Measurements from ENCODE around the gene METTL21C.

METTL21C gene

DNA sequence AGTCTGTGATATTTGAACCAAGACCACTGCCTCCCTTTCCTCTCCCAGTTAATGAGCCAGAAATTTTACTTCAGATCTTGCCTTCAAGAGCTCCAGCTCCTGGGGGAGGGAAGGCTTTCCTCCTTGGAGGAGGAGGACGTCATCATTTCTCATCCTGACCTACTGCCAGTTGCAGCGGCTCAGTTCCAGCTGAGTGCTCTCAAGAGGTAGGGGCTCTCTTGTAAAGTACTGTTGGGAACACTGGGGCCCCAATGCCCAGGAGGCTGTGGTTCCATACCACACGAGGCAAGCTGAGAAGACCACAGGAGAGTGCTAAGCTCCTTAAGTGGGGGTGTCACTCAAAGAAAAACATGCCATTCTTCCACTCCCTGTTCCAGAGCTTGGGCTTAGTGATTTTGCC lies 36.2 kb downstream of the METTL21C start:
- no peak for DNase-seq

DNA sequence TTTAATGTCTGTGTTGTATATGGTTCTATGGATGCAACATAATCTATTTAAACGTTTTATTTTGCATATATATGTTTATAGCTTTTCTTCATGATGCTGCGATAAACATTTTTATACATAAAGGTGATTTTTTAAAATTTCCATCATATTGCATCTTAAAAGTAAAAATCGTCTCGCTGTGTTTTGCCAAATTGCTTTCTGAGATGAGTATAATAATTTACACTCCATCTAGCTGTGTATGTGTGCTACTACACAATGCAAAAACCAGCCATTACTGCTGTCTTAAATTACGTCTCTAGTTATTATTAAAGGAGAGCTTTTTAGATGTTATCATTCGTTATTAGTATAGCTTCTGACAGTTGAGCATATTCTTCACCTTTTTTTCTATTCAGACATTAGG lies 37.2 kb downstream of the METTL21C start:
- DNase-seq, result no peak

DNA sequence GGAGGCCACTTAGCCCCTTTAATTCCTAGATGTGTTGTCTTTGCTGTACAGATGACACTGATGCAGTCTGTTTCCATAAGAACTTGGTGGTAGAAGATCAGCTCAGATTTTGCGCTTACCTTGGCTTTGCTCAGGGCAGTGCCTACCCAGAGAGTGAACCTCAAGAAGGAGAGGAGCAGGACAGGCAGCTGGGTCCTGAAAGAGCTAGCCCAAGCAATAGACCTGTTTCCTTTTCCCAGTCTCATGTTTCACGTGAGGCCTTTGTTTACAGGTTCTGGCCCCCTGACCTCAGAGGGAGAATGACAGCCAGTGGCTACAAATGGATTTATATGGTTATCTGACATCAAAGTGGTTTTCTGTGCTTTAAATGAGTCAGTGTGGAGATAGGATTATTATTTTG lies 40.1 kb downstream of the METTL21C start:
- no peak for DNase-seq

DNA sequence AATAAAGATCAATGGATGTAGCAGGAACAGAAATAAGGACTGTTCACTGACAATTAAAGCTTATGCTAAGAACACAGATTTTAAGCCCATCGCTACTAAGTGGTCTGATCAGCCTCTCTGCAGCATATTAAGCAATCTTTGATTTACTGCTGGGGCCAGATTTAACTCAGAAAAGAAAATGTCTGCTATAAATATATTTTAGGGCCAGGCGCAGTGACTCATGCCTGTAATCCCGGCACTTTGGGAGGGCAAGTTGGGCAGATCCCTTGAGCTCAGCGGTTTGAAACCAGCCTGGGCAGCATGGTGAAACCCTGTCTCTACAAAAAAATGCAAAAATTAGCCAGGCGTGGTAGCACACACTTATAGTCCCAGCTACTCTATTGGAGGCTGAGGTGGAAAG lies 43.0 kb downstream of the METTL21C start:
- no peak for DNase-seq

DNA sequence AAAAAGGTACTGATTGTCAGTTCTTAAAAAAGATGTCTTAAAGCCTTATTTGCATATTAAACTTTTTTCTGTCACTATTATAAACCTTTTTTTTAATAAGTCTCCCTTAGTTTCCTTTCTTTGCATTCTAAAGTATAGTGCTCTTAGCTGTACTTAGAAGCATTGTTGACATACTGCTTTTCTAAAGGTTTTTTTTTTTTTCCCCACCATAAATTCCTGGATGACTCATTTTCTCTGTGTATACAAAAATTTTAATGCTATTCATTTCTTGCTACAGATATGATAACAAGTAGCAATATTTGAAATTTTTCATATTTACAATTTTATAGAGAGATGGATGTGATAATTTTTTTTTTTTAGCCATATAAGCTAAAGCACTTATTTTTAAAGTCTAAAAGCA lies 43.5 kb downstream of the METTL21C start:
- no peak for DNase-seq

DNA sequence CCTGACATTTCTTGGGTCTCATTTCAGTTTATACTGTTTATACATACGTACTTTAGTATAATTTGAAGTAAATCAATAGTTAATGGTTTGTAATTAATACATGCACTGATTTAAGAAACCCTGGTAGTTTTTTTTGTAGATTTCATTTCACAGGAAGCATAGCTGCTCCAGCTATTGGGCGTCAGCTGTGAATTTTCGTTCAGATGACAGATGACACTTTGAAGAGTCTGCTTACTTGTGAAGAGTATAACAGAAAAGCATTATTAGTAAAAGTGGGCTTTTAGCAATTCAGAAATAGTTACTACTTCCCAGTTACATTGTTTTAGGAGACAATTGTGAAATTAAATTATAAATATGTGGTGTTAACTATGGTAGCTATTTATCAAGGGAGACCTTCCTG lies 44.4 kb downstream of the METTL21C start:
- no peak for DNase-seq

DNA sequence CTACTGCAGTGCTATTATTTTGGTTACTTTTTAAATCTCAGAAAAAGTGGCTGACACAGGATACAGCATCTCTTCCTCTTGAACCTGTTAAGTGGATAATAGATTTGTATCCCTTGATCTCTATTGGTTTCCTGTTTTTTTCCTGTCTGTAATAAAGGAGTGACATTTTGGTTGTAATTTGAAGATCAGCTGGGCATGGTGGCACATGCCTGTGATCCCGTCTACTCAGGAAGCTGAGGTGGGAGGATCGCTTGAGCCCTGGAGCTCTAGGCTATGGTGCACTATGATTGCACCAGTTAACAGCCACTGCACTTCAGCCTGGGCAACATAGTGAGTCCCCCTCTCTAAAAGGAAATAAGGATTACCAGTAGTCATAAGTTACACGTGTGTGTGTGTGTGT lies 46.8 kb downstream of the METTL21C start:
- DNase-seq, result no peak

DNA sequence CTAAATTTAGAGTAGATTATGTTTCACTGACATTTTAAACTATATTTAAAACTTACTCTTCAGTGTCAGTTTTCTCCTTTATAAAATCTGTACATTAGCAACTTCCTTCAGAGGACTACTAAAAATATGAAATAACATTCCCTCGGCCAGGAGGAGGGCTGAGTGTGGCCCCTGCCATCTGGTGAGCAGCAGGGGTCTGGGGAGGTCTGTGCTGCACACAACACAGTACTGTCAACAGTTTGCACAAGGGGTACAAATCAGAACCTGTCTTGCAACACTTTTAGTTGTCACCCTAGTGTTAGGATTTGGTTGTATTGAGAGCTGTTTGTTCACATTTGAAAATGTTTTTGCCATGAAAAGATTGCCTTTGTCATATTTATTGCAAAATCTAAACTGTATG lies 49.1 kb downstream of the METTL21C start:
- no peak for DNase-seq

DNA sequence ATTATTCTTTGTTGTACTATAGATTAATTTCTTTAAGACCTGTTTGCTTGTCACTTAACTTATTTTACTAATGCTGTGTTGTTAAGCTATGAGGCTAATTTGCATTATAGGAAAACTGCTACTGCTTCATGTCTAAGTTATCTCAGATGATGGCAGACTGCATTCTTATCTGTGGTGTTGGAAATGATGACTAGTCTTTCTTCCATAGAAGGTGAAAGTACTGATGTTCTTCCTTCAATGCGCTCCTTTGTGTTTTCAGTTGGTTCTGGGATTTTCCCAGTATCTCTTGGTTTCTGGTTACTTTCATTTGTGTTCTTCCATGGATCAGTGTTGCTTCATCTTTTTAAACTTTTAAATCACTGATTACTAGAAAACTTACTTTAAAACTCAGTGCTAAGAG lies 51.2 kb downstream of the METTL21C start:
- no peak for DNase-seq

DNA sequence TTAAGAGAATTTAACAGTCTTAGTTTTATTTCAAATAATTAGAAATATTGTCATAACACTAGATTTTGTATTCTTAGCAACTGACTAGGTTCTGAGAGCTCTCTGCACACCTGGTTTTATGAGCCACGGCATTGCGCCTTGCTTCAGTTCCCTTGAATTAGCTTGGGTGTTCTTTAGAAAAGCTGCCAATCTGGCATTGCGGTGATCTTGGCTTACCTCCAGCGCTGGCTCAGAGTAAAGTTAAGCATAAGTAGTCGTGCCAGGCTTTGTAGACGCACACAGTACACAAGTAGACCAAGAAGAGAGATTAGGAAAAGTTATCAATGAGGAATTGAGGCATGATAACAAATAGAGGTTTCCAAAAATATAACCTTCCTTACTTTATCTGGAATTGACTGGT lies 52.4 kb downstream of the METTL21C start:
- no peak for DNase-seq

DNA sequence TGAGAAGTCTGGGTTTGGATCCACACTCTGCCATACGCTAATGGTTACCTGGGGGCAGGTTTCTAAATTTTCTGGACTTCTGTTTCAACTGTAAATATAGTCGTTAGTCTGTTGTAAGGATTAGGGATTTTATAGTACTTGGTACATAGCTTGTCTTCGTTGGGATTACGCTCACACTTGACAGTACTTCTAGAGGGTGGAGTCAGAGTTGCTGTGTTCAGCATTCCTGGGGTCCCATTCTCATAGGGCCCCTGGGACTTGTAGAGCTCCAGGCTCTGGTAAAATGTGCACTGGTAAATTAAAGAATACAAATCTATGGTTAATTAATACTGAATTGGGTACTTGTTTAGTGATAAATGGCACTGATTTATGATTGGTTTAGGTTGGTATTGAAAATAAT lies 52.8 kb downstream of the METTL21C start:
- DNase-seq, result no peak

DNA sequence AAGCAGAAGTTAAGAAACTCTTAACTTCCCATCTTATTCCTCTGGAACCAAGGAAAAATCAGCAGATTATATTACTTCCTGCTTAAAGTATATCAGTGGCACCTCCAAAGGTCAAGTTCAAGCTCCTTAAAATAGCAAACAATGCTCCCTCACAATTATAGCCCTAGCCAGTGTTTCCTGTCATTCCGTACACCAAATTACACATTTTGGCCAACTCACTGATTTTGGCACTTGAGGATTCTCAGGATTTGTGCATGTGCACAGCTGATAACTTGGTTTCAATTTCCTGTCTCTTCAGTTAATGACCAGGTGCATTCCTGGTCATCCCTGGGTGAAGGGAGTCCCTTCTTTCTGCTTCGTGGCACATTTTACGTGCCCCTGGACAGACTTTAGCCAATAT lies 56.1 kb downstream of the METTL21C start:
- no peak for DNase-seq
